Loucy (cell line): ENCODE data around the gene CEP57L1.

Source experiments
- H2AFZ ChIP-seq: fragments of 200-600 bp; sonication (generic); 2 replicates; pipeline ENCODE4 v1.6.0; 2016; ENCODE audit warnings: antibody characterized with exemption, mild to moderate bottlenecking, low read length, moderate library complexity
- H3F3A ChIP-seq: fragments of 200-600 bp; 2 replicates; pipeline ENCODE4 v1.6.0; 2016; ENCODE audit warnings: antibody characterized with exemption, low read depth, mild to moderate bottlenecking
- H3K27me3 ChIP-seq: fragments of 200-600 bp; sonication (generic); 2 replicates; pipeline ENCODE4 v1.6.1; 2014; ENCODE audit warnings: low read length, mild to moderate bottlenecking; ENCODE audit not compliant: insufficient read depth, poor library complexity, severe bottlenecking
- H3K36me3 ChIP-seq: fragments of 200-600 bp; sonication (generic); 2 replicates; pipeline ENCODE4 v1.6.1; 2016; ENCODE audit warnings: low read length; ENCODE audit not compliant: insufficient read depth
- H3K4me1 ChIP-seq: fragments of 200-600 bp; sonication (generic); 2 replicates; pipeline ENCODE4 v1.5.1; 2014; ENCODE audit warnings: low read length, mild to moderate bottlenecking; ENCODE audit not compliant: insufficient read depth, poor library complexity, severe bottlenecking
- H3K4me2 ChIP-seq: fragments of 200-600 bp; sonication (generic); 2 replicates; pipeline ENCODE4 v1.6.0; 2014; ENCODE audit warnings: antibody characterized with exemption, low read length, low read depth, mild to moderate bottlenecking; ENCODE audit not compliant: poor library complexity, severe bottlenecking
- H3K4me3 ChIP-seq: fragments of 200-600 bp; sonication (generic); 2 replicates; pipeline ENCODE4 v1.5.1; 2014; ENCODE audit warnings: low read length, mild to moderate bottlenecking, mixed read lengths; ENCODE audit not compliant: poor library complexity, severe bottlenecking
- H3K79me2 ChIP-seq: fragments of 200-600 bp; sonication (generic); 2 replicates; pipeline ENCODE4 v1.6.1; 2014; ENCODE audit warnings: low read length; ENCODE audit not compliant: insufficient read depth
- H3K9ac ChIP-seq: fragments of 200-600 bp; sonication (generic); 2 replicates; pipeline ENCODE4 v1.6.0; 2014; ENCODE audit warnings: mild to moderate bottlenecking, low read depth, low read length, moderate library complexity; ENCODE audit not compliant: poor library complexity, severe bottlenecking
- H3K9me2 ChIP-seq: fragments of 200-600 bp; sonication (generic); replicated peaks from 2 replicates; pipeline ENCODE4 v1.6.1; 2016; ENCODE audit warnings: low read depth, low read length, mixed read lengths
- H3K9me3 ChIP-seq: fragments of 200-600 bp; sonication (generic); 2 replicates; pipeline ENCODE4 v1.6.1; 2014; ENCODE audit warnings: mild to moderate bottlenecking, antibody characterized with exemption, low read length, low read depth; ENCODE audit not compliant: insufficient read depth
- H4K20me1 ChIP-seq: fragments of 200-600 bp; sonication (generic); 2 replicates; pipeline ENCODE4 v1.6.0; 2014; ENCODE audit warnings: antibody characterized with exemption, low read length, mild to moderate bottlenecking; ENCODE audit not compliant: insufficient read depth, poor library complexity, severe bottlenecking
- EZH2phosphoT487 ChIP-seq: fragments of 200-600 bp; IDR thresholded peaks from 2 replicates; pipeline ENCODE4 v1.6.1; 2018; ENCODE audit warnings: antibody characterized with exemption, mild to moderate bottlenecking, moderate library complexity, borderline replicate concordance
- TF ChIP-seq, protein P1 (sequence below): fragments of 200-600 bp; sonication (generic); conservative IDR thresholded peaks from 2 replicates; pipeline ENCODE4 v1.5.1; 2014; ENCODE audit warnings: mild to moderate bottlenecking, antibody characterized with exemption, low read length

The CEP57L1 gene

DNA sequence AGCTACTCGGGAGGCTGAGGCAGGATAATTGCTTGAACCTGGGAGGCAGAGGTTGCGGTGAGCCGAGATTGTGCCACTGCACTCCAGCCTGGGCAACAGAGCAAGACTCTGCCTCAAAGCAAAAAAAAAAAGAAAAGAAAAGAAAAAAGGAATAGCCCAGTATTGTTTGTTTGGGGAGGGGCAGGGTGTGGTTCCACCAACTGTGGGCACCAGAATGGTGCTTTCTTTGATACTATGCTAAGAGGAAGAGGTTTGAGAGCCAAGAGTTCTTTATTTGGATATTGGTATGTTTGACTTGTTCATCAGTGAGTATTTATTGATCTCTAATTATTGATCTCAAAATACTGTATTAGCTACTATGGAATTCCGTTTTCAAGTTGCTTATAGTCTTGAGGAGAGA lies 72.3 kb downstream of the CEP57L1 start:
- Histone ChIP-seq H3K9me2 (no peaks in the 10 kb centered on the region), H3K9ac (no peak overlapping the region), H2AFZ (no peak overlapping the region), H3K9me3 (no peaks in the 10 kb centered on the region), H3K36me3 (no peaks in the 10 kb centered on the region), H4K20me1 (no peaks in the 10 kb centered on the region), H3F3A (no peaks in the 10 kb centered on the region), H3K27me3 (no peaks in the 10 kb centered on the region), H3K4me1 (peaks cover 3% of the 10 kb centered on the region), H3K79me2 (no peaks in the 10 kb centered on the region), H3K4me2 (no peak overlapping the region), H3K4me3 (no peak overlapping the region)
- TF ChIP-seq, protein P1, sequence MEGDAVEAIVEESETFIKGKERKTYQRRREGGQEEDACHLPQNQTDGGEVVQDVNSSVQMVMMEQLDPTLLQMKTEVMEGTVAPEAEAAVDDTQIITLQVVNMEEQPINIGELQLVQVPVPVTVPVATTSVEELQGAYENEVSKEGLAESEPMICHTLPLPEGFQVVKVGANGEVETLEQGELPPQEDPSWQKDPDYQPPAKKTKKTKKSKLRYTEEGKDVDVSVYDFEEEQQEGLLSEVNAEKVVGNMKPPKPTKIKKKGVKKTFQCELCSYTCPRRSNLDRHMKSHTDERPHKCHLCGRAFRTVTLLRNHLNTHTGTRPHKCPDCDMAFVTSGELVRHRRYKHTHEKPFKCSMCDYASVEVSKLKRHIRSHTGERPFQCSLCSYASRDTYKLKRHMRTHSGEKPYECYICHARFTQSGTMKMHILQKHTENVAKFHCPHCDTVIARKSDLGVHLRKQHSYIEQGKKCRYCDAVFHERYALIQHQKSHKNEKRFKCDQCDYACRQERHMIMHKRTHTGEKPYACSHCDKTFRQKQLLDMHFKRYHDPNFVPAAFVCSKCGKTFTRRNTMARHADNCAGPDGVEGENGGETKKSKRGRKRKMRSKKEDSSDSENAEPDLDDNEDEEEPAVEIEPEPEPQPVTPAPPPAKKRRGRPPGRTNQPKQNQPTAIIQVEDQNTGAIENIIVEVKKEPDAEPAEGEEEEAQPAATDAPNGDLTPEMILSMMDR: no peak
- no peak for TF ChIP-seq EZH2phosphoT487

DNA sequence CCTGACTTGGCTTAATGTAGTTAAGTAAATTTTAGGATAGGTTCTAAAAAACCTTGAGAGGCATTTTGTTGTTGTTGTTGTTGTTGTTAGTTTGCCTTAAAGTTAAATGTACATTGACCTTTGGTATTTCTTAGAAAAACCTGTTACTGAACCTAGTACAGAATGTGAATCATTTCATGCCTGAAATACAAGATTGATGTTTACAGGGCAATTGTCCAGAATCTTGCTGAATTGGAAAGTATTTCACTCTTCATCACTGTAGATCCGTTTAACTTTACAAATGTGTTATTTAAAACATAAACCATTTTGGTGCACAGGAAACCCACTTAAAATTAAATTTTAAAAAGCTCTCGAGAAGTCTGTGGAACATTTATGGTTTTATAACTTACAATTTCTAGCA lies 75.0 kb downstream of the CEP57L1 start:
- Histone ChIP-seq H3K4me1 (peaks cover 3% of the 10 kb centered on the region), H3K36me3 (no peaks in the 10 kb centered on the region), H3K4me3 (no peak overlapping the region), H3K4me2 (no peak overlapping the region), H3K27me3 (no peaks in the 10 kb centered on the region), H2AFZ (no peak overlapping the region), H3K79me2 (no peaks in the 10 kb centered on the region), H3K9ac (no peak overlapping the region), H3F3A (no peaks in the 10 kb centered on the region), H3K9me2 (no peaks in the 10 kb centered on the region), H3K9me3 (no peaks in the 10 kb centered on the region), H4K20me1 (no peaks in the 10 kb centered on the region)
- no peak for TF ChIP-seq EZH2phosphoT487
- TF ChIP-seq, protein P1: no peak

DNA sequence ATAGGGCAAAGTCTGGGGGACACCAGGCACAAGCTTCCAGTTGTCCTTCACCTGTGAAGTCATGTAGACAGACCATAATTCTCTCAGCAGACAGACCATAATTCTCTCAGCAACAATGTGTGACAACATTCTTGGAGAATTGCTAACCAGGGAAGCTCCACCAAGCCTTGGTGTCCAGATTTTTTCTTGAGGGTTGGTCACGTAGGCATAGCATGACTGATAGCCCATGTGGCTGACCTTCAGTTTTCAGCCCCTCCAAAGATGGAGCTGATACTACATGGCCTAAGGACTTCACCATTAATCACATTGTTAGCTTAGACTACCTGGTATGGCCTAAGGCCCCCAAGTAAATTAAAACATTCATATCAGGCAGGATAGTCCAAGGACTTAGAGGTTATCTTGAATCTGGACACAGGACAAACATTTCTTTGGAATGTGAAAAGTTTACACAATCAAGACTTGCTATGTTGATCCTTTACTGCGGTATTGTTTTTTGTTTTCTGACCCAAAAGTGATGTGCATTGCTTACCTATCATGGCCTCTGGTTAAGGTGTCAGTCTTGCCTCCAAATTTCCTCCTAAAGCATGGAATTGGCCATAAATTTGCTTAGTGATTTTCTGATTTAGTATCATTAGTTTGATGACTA lies 76.9 kb downstream of the CEP57L1 start:
- Histone ChIP-seq H3K36me3 (no peaks in the 10 kb centered on the region), H3K4me3 (no peak overlapping the region), H4K20me1 (no peaks in the 10 kb centered on the region), H2AFZ (no peak overlapping the region), H3K79me2 (no peaks in the 10 kb centered on the region), H3K4me1 (no peaks in the 10 kb centered on the region), H3F3A (no peaks in the 10 kb centered on the region), H3K9me2 (no peaks in the 10 kb centered on the region), H3K9me3 (no peaks in the 10 kb centered on the region), H3K9ac (no peak overlapping the region), H3K27me3 (no peaks in the 10 kb centered on the region), H3K4me2 (no peak overlapping the region)
- TF ChIP-seq, protein P1: no peak
- TF ChIP-seq EZH2phosphoT487: no peak
